GM19467 (cell line): ENCODE results near the gene MCTP2.

Source experiments
- ATAC-seq: cut with Tn5 transposase; IDR thresholded peaks from one replicate; pipeline ENCODE4 v1.9.1; 2021; ENCODE audit warnings: mild to moderate bottlenecking, moderate library complexity; ENCODE audit not compliant: unreplicated experiment

The MCTP2 gene

GRCh38 chr15:94348084-94348483, 116.7 kb downstream of the MCTP2 start:
- no peak for ATAC-seq

- no peak for ATAC-seq
These were observed 119.7 kb downstream of the MCTP2 start for GRCh38 chr15:94351031-94351535.

- ATAC-seq = no peak
These were observed 121.5 kb downstream of the MCTP2 start for GRCh38 chr15:94352636-94353487.

- no peak for ATAC-seq
These were observed 122.1 kb downstream of the MCTP2 start for GRCh38 chr15:94353488-94353820.

GRCh38 chr15:94354655-94355054, 123.3 kb downstream of the MCTP2 start:
- no peak for ATAC-seq

- ATAC-seq = no peak
These were observed 128.4 kb downstream of the MCTP2 start for GRCh38 chr15:94359716-94360115.

- ATAC-seq = no peak
These were observed 128.9 kb downstream of the MCTP2 start for GRCh38 chr15:94360251-94360685.

- no peak for ATAC-seq
These were observed 131.2 kb downstream of the MCTP2 start for GRCh38 chr15:94362385-94363092.

DNA sequence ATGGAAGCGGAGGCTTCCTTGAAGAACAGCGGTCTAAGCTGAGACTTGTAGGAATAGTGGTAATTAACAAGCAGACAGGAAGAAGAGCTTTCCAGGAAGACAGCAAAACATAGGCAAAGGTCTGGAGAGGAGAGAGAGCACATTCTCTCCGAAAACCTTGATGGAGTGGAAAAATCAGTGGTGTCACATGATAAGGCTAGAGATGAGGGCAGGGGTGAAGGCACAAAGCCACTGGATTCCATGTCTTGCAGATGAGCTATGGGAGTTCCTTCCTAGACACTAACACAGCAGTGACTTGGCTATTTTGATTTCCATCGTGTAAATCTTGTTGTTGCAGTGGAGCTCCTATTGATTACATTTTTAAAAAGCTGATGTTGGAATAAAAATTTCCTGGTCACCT, 132.0 kb downstream of the MCTP2 start:
- ATAC-seq = no peak

DNA sequence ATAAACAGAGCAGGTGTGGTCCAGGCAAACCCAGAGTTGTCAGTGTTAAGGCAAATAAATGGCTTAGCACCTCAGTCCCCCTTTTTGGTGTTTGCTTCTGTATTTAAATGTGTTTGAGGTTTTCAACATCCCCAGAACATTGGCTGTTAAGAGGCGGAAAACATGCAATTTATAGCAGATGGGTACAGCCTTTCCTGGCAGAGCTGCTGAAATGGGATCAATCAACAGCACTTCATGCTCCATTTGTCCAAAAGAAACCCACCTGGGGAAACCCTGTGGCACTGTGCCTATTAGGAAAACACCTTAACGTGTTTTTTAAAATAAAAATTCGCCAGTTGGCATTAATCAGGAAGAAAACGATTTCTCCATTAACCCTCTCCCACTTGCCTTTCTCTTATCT, 135.4 kb downstream of the MCTP2 start:
- no peak for ATAC-seq

- ATAC-seq = no peak
These were observed 136.6 kb downstream of the MCTP2 start for GRCh38 chr15:94367726-94368535.

DNA sequence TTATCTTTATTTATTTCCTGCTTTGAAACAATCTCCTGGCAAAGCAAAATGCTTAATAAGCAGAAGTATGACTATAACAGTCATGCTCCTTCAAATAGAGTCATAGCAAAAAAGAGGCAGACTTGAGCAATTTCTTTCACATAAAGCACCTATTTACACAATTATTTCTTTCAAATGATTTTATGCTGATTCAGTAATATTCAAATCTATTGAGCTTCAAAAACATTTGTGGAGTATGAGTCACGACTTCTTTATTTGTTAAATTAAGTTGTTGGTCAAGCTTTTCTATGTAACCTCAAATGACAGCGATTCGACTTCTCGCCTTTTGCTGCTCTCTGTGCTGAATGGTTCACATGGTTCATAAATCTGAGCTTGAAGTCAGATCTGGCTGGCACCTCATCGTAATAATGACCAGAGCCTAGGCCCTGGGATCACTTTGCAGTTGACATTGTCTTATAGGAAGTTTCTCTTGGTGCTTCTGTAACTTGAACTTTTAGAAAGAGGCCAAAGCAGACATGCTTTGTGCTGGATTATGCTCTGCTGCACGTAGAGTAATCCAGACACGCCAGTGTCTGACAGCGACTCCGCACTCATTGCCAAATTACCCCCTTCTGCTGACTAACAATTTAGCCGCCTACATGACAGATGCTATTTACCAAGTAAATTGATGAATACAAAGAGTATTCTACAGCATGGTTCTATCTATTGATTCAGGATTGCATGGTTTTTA, 139.0 kb downstream of the MCTP2 start:
- no peak for ATAC-seq

DNA sequence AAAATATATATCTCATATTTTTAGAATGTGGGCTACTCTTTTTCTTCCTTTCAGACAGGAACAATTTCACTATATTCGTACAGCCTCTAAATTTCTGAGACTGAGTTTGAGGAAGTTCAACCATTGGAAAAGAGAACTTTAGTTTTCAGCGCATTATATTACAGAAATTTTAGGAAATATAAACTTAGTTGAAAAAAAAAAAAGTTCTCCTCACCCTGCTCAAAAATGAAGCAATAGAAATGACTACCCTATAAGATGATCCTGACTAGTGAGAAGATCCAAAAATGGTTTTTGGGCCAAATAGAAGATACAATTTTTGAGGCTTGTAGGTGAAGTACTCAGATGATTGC, 139.6 kb downstream of the MCTP2 start:
- ATAC-seq = no peak

GRCh38 chr15:94372821-94373220, 141.5 kb downstream of the MCTP2 start:
- no peak for ATAC-seq

- ATAC-seq = no peak
These were observed 144.6 kb downstream of the MCTP2 start for GRCh38 chr15:94375997-94376396.

- ATAC-seq = no peak
These were observed 148.6 kb downstream of the MCTP2 start for GRCh38 chr15:94379986-94380385.

- no peak for ATAC-seq
These were observed 149.4 kb downstream of the MCTP2 start for GRCh38 chr15:94380798-94381197.

DNA sequence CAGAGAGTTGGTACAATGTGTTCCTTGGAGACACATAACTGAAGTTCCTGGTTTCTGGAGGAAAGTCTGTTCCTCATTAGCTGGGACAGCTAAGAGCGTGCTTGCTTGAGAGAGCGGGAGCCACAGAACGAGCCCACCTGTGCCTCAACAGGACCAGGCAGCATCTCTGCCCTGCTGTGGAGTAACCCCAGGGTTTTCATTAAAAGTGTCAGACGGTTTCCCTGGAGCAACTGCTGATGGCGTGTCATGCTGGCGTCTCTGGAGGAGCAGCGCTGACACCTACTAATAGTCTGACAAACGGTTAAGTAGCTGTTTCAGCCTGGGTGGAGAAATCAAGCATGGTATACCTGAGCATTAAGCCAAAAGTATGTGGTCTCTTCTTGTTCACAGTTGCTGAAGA, 150.0 kb downstream of the MCTP2 start:
- no peak for ATAC-seq

DNA sequence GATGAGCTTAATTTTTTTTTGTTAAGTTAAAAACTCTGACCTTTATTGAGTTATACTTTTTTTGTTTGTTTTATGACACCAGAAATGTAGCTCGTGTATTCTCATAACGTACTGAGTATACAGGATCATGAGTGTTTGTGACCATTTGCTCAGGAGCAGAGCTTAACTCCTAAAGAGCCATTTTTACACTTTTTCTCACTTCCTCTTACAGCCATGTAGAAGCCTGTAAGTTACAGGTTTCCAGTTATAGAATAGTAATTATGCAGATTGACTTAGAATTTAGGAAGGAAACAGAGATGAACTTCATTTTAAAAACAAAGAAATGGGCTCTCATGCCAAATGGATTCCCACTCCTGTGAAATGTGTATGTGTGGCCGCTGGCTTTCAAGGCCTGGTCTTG, 151.7 kb downstream of the MCTP2 start:
- ATAC-seq = no peak

DNA sequence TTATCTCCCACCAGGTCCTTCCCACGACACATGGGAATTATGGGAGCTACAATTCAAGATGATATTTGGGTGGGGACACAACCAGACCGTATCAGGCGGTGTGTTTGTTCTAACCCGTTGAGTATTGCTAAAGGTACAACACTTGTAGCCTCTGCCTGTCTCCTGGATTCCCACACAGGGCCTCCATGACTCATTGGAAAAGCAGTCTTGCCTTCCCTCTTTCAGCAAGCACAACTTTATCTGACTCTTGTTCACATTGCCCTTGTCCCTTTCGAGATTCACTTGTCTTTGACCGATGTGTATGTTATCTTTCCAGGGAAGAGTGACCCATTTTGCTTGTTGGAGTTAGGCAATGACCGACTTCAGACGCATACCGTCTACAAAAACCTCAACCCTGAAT, 152.3 kb downstream of the MCTP2 start:
- no peak for ATAC-seq

GRCh38 chr15:94385441-94385840, 154.1 kb downstream of the MCTP2 start:
- no peak for ATAC-seq
